SH-SY5Y (cell line): ENCODE results near the gene RAD51B.

ENCODE experiments used
- GATA2 ChIP-seq: IDR thresholded peaks from 2 replicates; pipeline ENCODE4 v1.6.1; 2011; ENCODE audit warnings: mild to moderate bottlenecking, low read depth, low read length
- GATA3 ChIP-seq: IDR thresholded peaks from 2 replicates; pipeline ENCODE4 v1.6.1; 2011; ENCODE audit warnings: low read depth, mild to moderate bottlenecking, low read length, moderate library complexity

DNA sequence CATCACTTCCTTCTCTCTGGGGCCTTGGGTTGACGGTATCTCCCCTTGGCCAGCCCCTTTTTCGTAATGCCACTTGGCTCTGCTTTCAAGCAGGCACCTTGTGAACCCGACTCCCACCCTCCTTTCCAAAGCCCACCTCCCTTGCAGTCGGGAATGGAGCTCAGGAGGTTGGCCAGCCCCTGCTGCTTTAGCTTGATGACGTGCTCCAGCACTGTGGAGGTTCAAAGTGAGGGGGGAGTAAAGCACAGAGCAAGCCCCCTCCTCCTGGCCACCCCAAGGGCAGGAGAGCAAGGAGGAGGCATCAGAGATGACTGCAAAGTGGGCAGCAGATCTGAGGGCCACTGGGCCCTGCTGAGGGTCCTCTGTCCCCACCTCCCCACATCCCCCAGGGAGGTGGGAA, 869.9 kb downstream of the RAD51B start:
- TF ChIP-seq GATA3 (no peak), GATA2 (no peak)
